HG02642 (cell line): Measurements from ENCODE around the gene PAPSS2.
"Not testable (repeated sequence)": the region's sequence is repeated elsewhere in the genome, so short reads cannot be mapped to it uniquely, and the experiment has no call there.

Source experiments
- ATAC-seq: cut with Tn5 transposase; IDR thresholded peaks from one replicate; pipeline ENCODE4 v1.9.1; 2021; ENCODE audit warnings: mild to moderate bottlenecking; ENCODE audit not compliant: unreplicated experiment, poor library complexity

Gene PAPSS2

DNA sequence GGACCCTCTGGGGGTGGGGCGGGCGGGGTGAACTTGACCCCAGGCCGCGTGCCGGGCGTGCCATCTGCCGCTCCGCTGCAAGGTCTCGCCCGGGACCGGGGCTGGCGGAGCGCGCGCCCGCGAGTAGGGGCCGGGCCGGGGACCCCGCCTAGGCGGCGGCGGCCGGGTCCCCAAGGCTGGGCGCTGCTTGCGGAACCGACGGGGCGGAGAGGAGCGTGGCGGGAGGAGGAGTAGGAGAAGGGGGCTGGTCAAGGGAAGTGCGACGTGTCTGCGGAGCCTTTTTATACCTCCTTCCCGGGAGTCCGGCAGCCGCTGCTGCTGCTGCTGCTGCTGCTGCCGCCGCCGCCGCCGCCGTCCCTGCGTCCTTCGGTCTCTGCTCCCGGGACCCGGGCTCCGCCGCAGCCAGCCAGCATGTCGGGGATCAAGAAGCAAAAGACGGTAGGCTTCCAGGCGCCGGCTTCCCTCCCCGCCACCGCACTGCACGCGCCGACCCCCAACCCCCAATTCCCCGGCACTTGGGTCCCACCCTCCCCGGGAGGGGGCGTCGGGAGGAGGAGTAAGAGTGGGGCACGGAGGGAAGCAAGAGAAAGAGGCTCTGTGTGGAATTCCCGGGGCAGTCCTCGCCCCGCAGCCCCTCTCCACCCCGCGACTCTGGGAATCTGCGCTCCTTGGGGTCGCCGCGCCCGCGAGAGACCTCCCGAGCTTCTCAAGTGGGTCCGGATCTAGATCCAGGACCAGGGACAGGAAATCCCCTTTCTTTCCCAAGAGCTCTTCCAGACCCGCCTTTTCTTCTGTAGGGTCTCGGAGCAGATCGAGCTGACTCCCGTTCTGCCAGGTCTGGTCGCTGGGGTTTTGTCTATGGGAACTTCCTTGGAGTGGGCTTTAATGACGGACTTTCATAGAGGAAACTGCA lies at the start of gene PAPSS2:
PAPSS2 (plus strand) TSS at position 308 of the 913 bp plus-strand sequence; CDS start at position 412, 104 bp downstream.
- peak; percentile 42 for ATAC-seq

DNA sequence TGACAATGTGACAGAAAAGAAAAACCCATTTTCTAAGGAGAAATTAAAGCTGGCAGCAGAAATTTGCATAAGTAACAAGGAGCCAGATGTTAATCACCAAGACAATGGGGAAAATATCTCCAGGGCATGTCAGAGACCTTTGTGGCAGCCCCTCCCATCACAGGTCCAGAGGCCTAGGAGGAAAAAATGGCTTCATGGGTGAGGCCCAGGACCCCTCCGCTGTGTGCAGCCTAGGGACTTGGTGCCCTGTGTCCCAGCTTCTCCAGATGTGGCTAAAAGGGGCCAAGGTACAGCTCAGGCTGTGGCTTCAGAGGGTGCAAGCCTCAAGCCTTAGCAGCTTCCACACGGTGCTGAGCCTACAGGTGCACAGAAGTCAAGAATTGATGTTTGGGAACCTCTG lies 48.3 kb upstream of the PAPSS2 start:
- not testable (repeated sequence) for ATAC-seq

DNA sequence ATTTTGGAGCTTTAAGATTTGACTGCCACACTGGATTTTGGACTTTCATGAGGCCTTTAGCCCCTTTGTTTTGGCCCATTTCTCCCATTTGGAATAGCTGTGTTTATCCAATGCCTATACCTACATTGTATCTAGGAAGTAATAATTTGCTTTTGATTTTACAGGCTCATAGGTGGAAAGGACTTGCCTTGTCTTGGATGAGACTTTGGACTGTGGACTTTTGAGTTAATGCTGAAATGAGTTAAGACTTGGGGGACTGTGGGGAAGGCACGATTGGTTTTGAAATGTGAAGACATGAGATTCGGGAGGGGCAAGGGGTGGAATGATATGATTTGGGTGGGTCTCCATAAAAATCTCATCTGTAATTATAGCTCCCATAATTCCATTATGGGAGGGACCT lies 47.6 kb upstream of the PAPSS2 start:
- no peak for ATAC-seq

DNA sequence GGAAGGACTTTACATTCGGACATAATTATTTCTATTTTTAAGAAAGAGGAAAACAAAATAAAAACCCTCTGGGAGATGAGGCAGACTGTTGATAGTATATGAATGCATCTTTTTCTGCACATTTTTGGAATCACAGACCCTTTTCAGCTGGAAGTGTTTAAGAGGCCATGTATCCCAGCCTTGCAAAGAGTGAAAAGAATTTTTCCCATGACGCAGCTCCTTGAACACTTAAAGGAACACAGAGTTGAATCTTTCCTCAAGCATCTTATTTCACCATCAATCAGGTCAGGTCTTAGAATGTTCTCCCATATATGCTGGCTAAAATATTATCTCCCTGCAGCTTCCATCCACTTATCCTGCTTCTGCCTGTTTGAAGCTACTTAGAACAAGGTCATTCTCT lies 45.9 kb upstream of the PAPSS2 start:
- no peak for ATAC-seq

DNA sequence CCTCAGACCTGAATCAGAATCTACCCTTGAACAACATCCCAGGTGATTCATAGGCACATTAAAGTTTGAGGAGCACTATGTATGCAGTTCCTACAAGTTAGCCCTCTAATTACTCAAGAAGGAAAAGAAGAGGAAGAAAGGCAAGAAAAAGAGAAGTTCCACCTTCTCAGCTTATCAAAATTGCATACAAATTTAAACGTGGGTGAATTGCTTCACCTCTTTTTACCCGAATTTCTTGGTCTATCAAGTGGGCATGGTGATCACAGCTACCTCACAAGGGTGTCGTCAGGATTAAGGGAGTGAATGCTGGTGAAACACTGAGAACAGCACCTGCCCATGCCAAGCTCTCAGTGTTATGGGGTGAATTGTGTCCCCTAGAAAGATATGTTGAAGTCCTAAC lies 43.8 kb upstream of the PAPSS2 start:
- no peak for ATAC-seq

DNA sequence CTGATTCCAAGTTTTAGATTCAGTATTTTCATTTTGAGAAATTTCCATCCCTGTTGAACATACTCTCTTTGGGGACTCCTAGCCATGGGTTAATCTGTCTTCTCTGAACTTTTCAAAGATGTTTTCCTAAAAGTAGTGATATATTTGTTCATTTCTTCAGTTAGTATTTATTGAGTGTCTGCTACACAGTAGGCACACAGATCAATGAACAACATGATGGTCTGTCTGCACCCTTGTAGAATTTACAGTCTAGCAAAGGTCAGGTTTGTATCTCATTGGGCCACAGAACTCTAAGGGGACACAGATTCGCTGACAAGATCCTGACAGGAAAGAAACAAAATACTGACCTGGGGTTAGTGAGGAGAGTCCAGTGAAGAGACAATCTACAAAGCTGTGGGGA lies 42.2 kb upstream of the PAPSS2 start:
- ATAC-seq = no peak

DNA sequence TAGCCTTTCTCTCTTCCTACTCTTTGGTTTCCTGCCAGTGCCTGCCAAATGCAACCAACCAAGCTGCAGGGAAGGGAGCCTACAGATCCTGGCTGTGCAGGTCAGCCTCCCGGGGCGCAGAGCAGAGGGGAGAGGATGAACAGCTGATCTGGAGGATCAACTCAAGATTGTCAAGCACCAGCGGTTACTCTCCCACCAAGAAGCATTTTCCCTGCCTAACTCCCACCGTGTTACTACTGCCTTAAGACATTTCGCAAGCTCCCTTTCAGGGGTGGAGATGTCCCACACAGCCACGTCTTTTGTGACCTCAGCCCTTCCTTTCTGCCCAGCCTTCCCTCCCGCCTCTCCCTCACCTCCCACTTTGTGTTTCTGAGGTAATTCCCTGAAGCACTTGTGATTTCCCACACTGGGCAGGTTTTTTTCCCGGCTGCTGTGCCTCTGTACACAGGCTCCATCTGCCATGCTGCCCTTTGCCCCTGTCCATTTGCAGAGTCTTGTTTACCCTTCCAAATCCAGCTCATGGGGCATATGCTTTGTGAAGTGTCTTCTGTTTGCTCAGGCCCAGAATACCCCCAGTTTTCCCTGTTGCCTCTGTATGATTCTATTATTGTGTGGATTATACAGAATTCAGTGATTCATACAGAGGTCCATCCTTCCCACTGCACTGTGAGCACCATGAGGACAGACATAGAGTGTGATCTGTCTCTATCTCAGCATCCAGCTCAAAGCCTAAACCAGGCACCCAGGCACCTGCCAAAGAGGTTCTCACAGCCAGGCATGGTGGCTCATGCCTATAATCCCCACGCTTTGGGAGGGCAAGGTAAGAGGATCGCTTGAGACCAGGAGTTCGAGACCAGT lies 40.9 kb upstream of the PAPSS2 start:
- ATAC-seq = no peak

DNA sequence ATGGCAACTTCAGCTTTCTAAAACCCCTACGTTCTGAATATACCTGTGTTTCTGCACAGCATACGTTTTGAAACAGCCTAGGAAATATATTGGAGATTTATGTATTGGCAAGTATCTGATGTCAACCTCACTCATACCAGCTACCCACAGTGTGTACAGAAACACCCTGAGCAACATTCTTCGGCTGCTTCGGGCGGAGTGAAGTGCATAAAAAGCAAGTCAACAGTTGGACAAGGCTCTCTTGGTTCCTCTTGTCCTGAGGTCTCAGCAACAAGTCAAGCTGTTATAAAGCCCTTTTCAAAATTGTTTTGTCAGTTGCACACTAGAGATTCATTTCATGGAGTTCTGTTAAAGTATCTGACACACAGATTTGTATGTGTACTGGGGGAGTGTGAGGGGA lies 40.0 kb upstream of the PAPSS2 start:
- ATAC-seq = no peak

DNA sequence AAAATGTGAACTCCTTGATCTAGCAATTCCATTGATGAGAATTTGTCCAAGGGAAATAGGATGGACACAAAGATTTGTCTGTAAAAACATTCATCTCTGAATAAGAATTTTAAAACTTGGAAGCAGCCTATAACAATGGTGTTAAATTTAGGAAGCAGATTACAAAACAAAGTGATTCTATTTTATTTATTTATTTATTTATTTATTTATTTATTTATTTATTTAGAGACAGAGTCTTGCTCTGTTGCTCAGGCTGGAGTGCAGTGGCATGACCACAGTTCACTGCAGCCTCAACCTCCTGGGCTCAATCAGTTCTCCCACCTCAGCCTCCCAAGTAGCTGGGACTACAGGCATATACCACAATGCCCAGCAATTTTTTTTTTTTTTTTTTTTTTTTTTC lies 38.2 kb upstream of the PAPSS2 start:
- ATAC-seq = not testable (repeated sequence)

DNA sequence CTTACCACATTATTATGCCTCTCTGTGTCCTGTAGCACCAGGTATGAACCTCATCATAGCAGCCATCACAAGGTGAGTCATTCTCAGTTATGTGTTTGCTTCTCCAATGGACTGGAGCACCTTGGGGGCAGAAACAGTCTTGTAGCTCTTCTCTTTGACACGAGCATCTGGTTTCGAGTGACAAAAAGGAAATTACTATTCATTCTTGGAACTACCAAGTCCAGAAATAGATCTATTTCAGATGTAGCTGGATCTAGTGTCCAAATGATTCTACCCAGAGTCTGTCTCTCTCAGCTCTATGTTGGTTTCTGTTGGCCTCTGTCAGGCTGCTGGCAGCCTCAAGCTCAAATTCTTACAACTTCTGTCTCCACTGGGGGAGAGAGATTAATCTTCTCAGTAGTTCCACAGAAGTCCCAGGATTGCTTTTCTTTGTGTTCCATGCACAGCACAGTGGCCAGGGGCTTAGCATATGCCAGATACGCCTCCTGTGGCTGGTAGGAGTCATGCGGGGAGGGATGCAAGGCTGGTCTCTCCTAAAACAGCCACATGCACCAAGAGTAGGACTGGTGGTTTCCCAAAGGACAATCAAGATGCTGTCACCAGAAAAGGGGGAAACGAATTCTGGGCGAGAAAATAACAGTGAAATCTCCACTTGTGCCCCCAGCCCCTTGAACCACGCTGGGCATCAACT lies 37.2 kb upstream of the PAPSS2 start:
- peak; percentile 50 for ATAC-seq

DNA sequence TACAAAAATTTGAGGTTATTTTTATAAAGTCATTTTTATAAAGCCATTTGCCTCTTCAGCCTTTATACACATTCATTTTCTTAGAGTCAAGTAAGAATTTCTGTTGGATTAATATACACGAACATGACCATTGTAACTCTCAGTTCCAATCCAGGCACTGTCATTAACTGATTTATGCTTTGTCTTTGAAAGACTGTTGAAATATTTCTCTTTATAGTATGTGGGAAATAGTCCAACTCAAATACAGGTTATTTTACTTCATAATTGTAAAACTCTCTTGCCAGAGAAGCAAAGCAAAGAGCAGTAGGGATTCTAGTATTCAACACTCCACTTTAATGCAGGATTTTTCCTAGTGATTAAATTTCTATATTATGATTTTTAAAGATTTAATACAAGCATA lies 36.5 kb upstream of the PAPSS2 start:
- no peak for ATAC-seq

DNA sequence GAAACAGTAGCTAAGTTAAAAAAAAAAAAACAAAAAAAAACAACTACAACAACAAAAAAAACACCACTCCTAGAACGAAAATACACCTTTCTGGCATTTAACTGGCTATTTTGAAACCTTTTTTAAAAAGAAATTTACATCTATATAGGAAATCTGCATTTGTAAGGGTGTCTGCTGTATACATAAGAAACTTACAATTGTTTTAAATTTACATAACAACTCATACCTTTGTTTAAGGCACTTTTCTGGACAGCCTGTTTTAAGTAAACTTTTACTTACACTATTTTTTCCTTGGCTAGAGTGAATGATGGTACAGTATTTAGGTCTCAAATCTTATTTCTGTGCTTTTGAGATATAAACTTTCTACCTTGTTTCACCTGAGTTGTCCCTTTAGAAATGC lies 34.0 kb upstream of the PAPSS2 start:
- no peak for ATAC-seq

DNA sequence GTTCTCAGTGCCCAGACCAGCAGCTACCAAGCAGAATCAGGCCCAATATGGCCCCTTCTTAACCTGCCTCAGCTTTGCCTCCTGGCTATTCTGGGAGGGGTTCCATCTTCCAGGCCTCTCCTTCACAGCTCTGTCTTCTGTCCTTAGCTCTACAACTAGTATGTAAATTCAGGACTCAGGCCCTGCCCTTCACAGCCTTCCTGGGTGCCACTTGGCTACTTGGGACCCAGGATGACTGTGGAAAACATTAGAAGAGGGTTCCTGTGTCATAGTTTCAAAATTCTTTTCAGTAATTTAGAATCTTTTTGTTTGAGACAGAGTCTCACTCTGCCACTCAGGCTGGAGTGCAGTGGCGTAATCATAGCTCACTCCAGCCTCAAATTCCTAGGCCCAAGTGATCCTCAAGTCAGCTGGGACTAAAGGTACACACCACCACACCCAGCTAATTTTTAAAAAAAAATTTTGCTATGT lies 33.2 kb upstream of the PAPSS2 start:
- ATAC-seq = no peak

DNA sequence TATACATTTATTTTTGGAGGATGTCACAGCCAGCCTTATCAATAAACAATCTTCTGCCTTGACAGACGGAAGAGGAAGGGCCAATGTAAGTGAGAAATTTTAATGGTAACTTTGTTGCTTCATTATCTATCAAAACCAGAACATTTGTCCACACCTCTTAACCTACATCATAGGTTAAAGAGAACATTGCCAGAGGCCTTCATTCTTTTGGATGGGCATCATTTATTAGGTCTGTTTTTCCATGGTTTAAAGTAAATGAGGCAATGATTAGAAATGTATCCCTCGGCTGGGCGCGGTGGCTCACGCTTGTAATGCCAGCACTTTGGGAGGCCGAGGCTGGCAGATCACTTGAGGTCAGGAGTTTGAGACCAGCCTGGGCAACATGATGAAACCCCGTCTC lies 29.5 kb upstream of the PAPSS2 start:
- no peak for ATAC-seq

DNA sequence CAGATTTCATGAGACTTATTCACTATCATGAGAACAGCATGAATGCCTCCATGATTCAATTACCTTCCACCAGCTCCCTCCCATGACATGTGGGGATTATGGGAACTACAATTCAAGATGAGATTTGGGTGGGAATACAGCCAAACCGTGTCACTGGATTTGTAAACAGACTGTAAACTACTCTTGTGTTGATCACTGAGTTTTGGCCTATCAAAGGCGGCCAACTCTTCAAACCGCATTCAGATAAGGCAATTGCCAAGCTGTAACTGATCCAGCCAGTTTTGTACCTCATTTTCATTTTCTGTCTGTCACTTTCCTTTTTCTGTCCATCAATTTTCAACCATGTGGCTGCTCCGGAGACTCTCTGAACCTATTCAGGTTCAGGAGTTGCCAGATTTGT lies 27.2 kb upstream of the PAPSS2 start:
- ATAC-seq = no peak

DNA sequence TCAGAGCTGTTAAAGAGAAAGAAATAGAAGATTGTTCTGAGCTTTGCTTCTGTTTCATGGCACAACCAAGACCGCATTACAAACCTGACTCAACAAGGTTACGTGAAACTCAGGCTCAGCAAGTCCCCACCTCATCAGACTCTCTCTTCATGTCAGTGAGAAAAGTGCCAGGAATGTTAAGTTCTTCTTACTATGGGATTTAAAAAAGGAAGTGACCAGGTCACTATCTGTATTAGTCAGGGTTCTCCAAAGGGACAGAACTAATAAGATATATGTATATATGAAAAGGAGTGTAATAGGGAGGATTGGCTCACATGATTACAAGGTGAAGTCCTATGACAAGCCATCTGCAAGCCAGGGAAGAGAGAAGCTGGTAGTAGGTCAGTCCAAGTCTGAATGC lies 25.4 kb upstream of the PAPSS2 start:
- ATAC-seq = no peak

DNA sequence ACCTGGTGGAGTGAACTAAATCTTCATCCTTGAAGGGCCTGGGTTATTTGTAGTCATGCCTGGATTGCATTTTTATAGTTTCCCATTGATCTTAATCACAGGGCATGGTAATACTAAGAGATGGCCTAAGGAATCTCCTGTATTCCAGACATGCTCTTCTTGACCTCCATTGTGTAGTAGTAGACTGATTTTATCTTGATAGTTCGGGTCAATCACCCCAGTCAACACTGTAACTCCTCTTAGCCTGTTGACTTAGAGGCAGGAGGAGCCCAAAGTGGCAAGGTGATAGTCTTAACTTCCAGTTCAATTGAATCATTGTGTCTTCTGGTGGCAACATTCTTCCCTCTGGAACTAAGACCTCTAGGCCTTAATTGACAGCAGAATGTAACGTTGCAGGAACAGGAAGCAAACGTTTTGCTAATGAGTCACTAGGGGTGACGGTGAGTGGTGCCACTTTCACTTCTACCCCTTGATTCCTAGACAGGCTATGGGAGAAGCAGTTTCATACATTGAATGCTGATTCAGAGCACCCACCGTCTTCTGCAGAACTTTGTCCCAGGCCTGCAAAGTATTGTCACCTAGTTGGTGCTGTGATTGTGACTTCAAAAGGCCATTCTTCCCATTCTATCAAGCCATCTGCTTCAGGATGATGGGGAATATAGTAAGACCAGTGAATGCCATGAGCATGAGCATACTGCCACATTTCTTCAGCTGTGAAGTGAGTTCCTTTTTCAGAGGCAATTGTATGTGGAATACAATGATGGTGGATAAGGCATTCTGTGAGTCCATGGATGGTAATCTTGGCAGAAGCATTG lies 24.0 kb upstream of the PAPSS2 start:
- peak; percentile 56 for ATAC-seq

DNA sequence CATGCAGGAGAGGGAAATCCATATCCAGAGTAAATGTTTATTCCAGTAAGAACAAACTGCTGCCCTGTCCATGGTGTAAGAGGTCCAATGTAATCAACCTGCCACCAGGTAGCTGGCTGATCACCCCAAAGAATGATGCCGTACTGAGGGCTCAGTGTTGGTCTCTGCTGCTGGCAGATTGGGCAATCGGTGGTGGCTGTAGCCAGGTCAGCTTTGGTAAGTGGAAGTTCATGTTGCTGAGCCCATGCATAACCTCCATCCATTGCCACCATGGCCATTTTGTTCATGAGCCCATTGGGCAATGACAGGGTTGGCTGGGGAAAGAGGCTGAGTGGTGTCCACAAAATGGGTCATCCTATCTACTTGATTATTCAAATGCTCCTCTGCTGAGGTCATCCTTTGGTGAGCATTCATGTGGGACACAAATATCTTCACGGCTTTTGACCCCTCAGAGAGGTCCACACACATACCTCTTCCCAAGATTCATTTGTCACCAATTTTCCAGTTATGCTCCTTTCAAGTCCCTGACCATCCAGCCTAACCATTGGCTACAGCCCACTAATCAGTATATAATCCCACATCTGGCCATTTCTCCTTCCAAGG lies 23.3 kb upstream of the PAPSS2 start:
- ATAC-seq = no peak

DNA sequence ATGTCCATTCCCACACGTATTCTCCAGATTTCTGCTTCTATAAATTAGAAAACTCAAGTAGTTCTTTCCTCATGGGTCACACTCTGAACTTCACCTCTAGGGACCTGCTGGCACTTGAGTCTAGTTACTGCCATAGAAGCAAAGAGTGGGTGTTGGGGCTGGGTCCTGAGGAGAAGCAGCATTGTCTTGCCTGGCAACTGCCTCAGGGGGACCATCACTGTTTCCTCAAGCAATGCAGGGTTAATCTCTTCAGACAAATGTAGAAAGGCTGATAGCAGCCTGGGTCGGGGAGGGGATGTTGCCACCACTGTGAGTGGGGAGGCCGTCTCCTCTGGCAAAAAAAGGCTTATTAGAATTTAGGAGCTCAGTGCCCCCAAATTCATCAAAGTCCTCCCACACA lies 20.2 kb upstream of the PAPSS2 start:
- ATAC-seq = no peak
